ENCODE measurements around the gene CCDC27. TPM values are rescaled to one million over a fixed set of nuclear protein-coding genes. Genes with fewer than 3 reads are reported as not detected.
"Not testable (repeated sequence)": the region's sequence is repeated elsewhere in the genome, so short reads cannot be mapped to it uniquely, and the experiment has no call there.

Gene CCDC27
- total RNA-seq, 1 donor from 2014 or later: not detected

DNA sequence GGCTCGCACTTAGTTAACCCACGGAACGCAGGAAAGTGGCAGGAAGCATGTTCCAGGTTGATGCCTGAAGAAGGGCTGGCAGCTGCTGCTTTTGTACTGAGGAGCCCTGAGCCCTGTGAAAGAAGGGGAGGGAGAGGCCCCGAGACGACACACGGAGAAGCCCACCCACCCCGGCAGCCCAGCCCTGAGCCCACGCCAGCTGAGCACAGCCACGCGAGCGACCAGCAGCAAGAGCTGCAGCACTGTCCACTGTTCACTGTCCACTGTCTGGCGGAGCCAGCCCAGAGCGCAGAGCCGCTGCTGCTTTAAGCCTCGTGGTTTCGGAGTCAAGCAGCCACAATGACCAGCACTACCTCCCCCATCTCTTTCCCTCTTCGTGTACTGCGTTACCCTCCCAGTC is 38.7 kb downstream of the CCDC27 start:
- Mint-ChIP-seq H3K9me3 (no peaks in the 10 kb centered on the region), H3K36me3 (ENCODE audit: low read depth) (peaks cover 37% of the 10 kb centered on the region), H3K27me3 (no peaks in the 10 kb centered on the region), H3K4me3 (no peak overlapping the region), H3K27ac (no peak overlapping the region), H3K4me1 (peaks cover 37% of the 10 kb centered on the region)
- no peak for TF ChIP-seq CTCF (IDR thresholded peaks at IDR 0.05)
- POLR2A ChIA-PET: no interaction called here
- CTCF ChIA-PET: no interaction called here
- ATAC-seq (ENCODE audit: low read depth) (no peak), DNase-seq (no peak)
- intact Hi-C loops (cut with micrococcal nuclease): no loop called here

DNA sequence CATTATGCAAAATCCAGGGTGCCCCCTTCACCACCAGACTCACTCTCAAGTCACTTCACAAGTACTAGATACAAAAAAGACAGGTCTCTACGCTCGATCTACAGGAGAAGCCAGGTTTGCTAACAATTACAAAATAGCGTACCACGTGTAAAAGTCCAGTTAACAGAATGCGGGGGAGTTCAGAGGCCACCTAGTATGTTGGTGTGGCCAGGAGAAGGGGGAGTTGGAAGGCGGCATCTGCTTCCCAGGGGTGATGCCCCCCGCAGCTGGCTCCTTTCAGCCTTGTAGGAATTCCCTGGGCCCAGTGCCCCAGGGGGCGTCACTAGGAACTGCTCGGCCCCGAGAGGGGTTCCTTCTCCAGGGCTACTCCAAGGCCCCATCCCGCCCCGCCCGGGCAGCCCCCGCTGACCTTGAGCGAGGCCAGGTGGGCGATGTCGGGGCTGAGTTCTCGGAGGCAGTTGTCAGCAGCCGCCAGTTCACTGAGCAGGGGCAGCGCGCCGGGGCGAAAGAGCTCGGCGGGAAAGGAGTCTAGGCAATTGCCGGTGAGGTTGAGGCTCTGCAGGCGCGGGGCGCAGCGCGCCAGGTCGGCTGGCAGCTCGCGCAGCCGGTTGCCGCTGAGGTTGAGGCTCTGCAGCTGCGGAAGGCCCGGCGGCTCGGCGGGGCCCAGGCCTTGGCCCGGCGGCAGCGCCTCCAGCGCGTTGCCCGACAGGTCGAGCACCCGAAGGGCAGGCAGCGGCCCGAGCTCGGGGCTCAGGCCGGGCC is 43.4 kb downstream of the CCDC27 start:
- POLR2A ChIA-PET: interaction anchor here (1.0 to 1.9 kb wide), 4 partner anchors 21 to 105 kb away, joined by 4 to 8 read pairs (median 6); partner anchors contain the start of genes CEP104 and DFFB
- no peak for TF ChIP-seq CTCF (IDR thresholded peaks at IDR 0.05)
- Mint-ChIP-seq H3K4me3 (peak overlapping the region; percentile 79), H3K9me3 (no peaks in the 10 kb centered on the region), H3K27me3 (peaks cover 5% of the 10 kb centered on the region), H3K36me3 (ENCODE audit: low read depth) (peaks cover 14% of the 10 kb centered on the region), H3K4me1 (peaks cover 40% of the 10 kb centered on the region), H3K27ac (no peak overlapping the region)
- intact Hi-C loops (cut with micrococcal nuclease): loop anchor here (1.0 kb wide), 6 partner anchors 23 to 304 kb away; partner anchors contain the start of genes C1orf174, CEP104, DFFB and SMIM1
- no peak for DNase-seq
- no peak for ATAC-seq (ENCODE audit: low read depth)
- CTCF ChIA-PET: interaction anchor here (1.3 kb wide), 1 partner anchor 20 kb away, joined by 7 read pairs; no protein-coding TSS in a partner anchor

DNA sequence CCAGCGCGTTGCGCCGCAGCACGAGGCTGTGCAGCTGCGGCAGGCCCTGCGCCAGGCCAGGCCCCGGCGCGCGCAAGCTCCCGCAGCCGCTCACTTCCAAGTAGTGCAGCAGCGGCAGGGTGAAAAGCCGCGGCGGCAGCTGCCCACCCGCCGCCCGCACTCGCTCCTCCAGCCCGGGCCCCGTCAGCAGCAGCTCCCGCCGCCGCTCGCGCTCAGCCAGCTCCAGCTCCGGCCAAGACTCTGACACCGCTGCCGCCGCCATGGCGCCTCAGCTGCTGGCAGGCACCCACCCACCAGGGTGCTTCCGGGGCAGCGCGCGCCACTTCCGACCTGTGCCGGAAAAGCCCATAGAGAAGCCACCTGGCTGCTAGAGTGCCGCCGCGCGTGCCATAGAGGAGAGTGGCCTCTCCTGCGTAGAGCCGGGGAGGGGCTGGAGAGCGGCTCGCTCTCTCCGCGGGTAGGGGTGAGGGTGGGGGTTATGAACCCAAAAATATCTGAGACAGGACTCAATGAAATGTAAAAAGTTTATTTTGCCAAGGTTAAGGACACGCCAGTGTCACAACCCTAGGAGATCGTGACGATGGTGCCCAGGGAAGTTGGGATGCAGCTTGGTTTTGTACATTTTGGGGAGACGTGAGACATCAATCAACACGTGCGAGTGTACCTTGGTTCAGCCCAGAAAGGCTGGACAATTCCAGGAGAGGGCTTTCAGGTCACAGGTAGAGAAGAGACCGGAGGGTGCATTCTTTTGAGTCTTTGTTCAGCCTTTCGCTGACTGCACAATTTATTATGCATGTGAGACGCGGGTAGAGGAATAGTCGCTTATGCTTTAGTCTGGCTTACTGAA is 44.2 kb downstream of the CCDC27 start, which contains the start of gene LRRC47:
TSS of gene LRRC47 (minus strand) at position 284 of the 847 bp plus-strand sequence. CDS start at position 262, 22 bp downstream.
- Mint-ChIP-seq H3K4me3 (peak within 1 kb of the TSS; percentile 95), H3K36me3 (ENCODE audit: low read depth) (peaks cover 14% of the 10 kb centered on the region), H3K27me3 (peaks cover 5% of the 10 kb centered on the region), H3K27ac (peak within 1 kb of the TSS; percentile 92), H3K4me1 (peaks cover 48% of the 10 kb centered on the region), H3K9me3 (no peaks in the 10 kb centered on the region)
- DNase-seq: peak; percentile 91
- intact Hi-C loops (cut with micrococcal nuclease): loop anchor here (1.0 kb wide), 6 partner anchors 24 to 305 kb away; partner anchors contain the start of genes C1orf174, CEP104, DFFB and SMIM1
- ChIA-PET CTCF (interaction anchor here (1.1 to 1.5 kb wide), 3 partner anchors 21 to 343 kb away, joined by 4 to 7 read pairs (median 4); no protein-coding TSS in a partner anchor), POLR2A (interaction anchor here (1.0 to 1.9 kb wide), 4 partner anchors 22 to 104 kb away, joined by 4 to 8 read pairs (median 6); partner anchors contain the start of genes CEP104 and DFFB)
- peak; percentile 99 for ATAC-seq (ENCODE audit: low read depth)
- TF ChIP-seq CTCF (IDR thresholded peaks at IDR 0.05): no peak

DNA sequence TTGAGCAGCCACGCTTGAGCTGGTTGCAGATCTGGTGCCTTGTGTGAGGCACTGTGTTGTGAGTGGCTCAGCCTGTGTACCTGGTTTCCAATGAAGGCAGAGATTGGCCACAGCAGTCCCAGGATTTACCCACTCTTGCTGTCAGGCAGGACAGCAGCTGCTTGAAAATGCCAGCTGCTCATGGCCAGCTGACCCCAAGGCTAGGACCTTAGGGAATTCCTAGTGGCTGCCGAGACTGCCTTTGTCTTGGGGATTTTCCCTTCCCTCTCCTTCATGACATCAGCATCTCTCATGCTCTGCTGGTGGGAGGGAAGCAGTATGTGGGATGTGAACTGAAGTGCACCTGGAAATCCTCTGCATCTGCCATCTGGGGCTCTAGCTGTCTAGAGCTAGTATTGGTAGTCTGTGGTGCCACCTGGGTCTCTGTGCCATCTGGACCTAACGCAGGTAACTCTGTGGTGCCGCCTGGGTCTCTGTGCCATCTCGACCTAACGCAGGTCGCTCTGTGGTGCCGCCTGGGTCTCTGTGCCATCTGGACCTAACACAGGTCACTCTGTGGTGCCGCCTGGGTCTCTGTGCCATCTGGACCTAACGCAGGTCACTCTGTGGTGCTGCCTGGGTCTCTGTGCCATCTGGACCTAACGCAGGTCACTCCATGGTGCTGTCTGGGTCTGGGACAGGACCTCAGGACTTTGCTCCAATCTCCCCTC is 47.9 kb downstream of the CCDC27 start:
- DNase-seq (no peak), ATAC-seq (ENCODE audit: low read depth) (no peak)
- TF ChIP-seq CTCF (IDR thresholded peaks at IDR 0.05): no peak
- H3K36me3 Mint-ChIP-seq (ENCODE audit: low read depth): peaks cover 2% of the 10 kb centered on the region
- CTCF ChIA-PET: no interaction called here
- no peak overlapping the region for H3K4me3 Mint-ChIP-seq
- H3K4me1 Mint-ChIP-seq: peaks cover 24% of the 10 kb centered on the region
- POLR2A ChIA-PET: no interaction called here
- H3K9me3 Mint-ChIP-seq: no peaks in the 10 kb centered on the region
- intact Hi-C loops (cut with micrococcal nuclease): no loop called here
- H3K27ac Mint-ChIP-seq: no peak overlapping the region
- H3K27me3 Mint-ChIP-seq: peaks cover 16% of the 10 kb centered on the region

DNA sequence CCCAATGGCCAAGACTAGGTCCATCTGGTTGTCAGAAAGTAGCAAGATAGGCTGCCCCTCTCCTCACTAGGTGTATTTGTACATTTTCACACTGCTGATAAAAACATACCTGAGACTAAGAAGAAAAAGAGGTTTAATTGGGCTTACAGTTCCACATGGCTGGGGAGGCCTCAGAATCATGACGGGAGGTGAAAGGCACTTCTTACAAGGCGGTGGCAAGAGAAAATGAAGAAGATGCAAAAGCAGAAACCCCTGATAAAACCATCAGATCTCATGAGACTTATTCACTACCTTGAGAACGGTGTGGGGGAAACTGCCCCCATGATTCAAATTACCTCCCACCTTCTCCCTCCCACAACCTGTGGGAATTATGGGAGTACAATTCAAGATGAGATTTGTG is 48.5 kb downstream of the CCDC27 start:
- H3K36me3 Mint-ChIP-seq (ENCODE audit: low read depth); H3K4me3 Mint-ChIP-seq; H3K27ac Mint-ChIP-seq; H3K9me3 Mint-ChIP-seq; ATAC-seq (ENCODE audit: low read depth); DNase-seq; POLR2A ChIA-PET: not testable (repeated sequence)
- CTCF ChIA-PET: interaction anchor here (1.0 to 2.2 kb wide), 3 partner anchors 25 to 347 kb away, joined by 3 to 7 read pairs (median 7); no protein-coding TSS in a partner anchor
- intact Hi-C loops (cut with micrococcal nuclease): loop anchor here (1.0 kb wide), 2 partner anchors 76 to 309 kb away; no protein-coding TSS in a partner anchor
- H3K4me1 Mint-ChIP-seq: peaks cover 19% of the 10 kb centered on the region
- peaks cover 16% of the 10 kb centered on the region for H3K27me3 Mint-ChIP-seq

Measured in activated B cell treated with CpG ODN at 0.5 μM for 24 hours (primary cell).